Measurements from ENCODE around the gene AHSP.
"Not testable (repeated sequence)": the region's sequence is repeated elsewhere in the genome, so short reads cannot be mapped to it uniquely, and the experiment has no call there.

The AHSP gene

DNA sequence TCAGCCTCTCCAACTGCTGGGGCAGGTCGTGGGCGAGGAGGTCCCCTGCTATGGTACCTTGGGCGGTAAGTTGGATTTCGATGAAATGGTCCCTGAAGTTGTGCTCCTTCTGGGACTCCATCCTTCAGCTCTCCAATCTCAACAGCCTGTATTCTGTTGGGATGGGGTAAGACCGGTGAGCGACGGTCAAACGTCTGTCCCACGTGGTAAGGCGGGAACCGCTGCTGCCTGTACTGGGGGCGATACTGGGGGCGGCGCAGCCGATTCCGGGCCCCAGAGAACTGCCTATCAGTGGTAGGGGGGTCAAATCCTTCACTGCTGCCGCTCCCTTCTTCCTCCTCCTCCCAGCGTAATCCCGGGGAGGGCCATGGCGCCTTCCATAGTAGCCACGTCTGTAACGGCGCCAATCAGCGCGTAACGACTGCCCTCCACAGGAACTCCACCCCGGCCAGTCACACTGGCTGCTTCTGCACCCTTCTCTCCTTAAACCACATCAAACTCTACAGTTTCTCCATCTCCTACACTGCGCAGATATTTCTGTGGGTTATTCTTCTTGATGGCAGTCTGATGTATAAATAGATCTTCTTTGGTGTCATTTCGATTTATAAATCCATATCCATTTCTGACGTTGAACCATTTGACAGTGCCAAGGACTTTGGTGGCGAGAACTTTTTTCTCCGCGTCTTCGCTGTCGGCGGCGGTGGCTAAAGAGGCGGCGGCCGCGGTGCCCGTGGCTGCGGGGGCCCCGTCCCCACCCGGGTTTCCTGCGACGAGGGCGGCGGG lies 41.1 kb downstream of the AHSP start:
- CTCF ChIA-PET = no interaction called here

DNA sequence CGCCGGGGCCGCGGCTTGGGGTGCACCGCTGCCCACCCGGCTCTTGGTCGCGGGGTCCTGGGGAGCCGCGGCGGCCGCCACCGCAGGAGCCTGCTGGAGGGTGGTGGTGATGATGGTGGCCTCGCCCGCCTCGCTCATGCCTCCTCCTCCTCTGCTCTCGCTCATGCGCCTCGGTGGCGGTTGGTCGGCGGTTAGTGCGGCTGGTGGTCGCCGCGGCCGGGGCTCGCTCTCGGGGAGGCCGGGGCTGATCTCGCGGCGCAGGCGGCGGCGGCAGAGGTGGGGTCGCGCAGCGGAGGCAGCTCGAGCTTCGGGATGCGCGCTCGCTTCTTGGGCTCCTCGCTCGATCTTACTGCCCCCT lies 41.6 kb downstream of the AHSP start:
- no peaks in the 10 kb centered on the region for H3K9me3 ChIP-seq (ENCODE audit: control extremely low read depth in 1 of 5, control insufficient read depth in 4 of 5, insufficient read depth in 2 of 5, low read depth in 1 of 5, low read length in 4 of 5)
- H3K4me3 ChIP-seq (ENCODE audit: control insufficient read depth in 1 of 7, extremely low read depth in 1 of 7, insufficient read depth in 4 of 7, low read depth in 2 of 7, low read length in 6 of 7) = peak overlapping the region; percentile 25 to 79 (median 58)
- CTCF ChIA-PET = no interaction called here
- peaks cover 0 to 21% (median 6%) of the 10 kb centered on the region in 4 experiments for H3K4me1 ChIP-seq (ENCODE audit: control extremely low read depth in 1 of 4, control insufficient read depth in 4 of 4, insufficient read depth in 4 of 4, low read length in 3 of 4)
- peak; percentile 34 to 84 (median 74) for DNase-seq
- H3K27me3 ChIP-seq (replicated peaks in 2 of 5; ENCODE audit: control insufficient read depth in 4 of 5, insufficient read depth in 5 of 5, low read length in 4 of 5) = no peaks in the 10 kb centered on the region
- WGBS (ENCODE audit: insufficient coverage) = under 1% methylated on average over 24 of the region's 46 CpGs
- POLR2A ChIA-PET = no interaction called here
- H3K27ac ChIP-seq (ENCODE audit: insufficient read depth in 1 of 2, low read depth in 1 of 2, low read length in 2 of 2, poor library complexity in 1 of 2, severe bottlenecking in 2 of 2) = no peak overlapping the region
- no peaks in the 10 kb centered on the region for H3K36me3 ChIP-seq (ENCODE audit: control insufficient read depth in 4 of 4, insufficient read depth in 4 of 4, low read length in 3 of 4)

More for the DNA sequence above, 41.1 kb downstream of the AHSP start:
- Histone ChIP-seq H3K27me3 (replicated peaks in 2 of 5; ENCODE audit: control insufficient read depth in 4 of 5, insufficient read depth in 5 of 5, low read length in 4 of 5) (no peaks in the 10 kb centered on the region), H3K4me1 (ENCODE audit: control extremely low read depth in 1 of 4, control insufficient read depth in 4 of 4, insufficient read depth in 4 of 4, low read length in 3 of 4) (peaks cover 0 to 21% (median 6%) of the 10 kb centered on the region in 4 experiments), H3K36me3 (ENCODE audit: control insufficient read depth in 4 of 4, insufficient read depth in 4 of 4, low read length in 3 of 4) (no peaks in the 10 kb centered on the region), H3K9me3 (ENCODE audit: control extremely low read depth in 1 of 5, control insufficient read depth in 4 of 5, insufficient read depth in 2 of 5, low read depth in 1 of 5, low read length in 4 of 5) (no peaks in the 10 kb centered on the region), H3K4me3 (ENCODE audit: control insufficient read depth in 1 of 7, extremely low read depth in 1 of 7, insufficient read depth in 4 of 7, low read depth in 2 of 7, low read length in 6 of 7) (peak overlapping the region; percentile 25 to 79 (median 58)), H3K27ac (ENCODE audit: insufficient read depth in 1 of 2, low read depth in 1 of 2, low read length in 2 of 2, poor library complexity in 1 of 2, severe bottlenecking in 2 of 2) (no peak overlapping the region)
- peak; percentile 52 to 72 (median 56) for DNase-seq
- 12% methylated on average over 36 of the region's 49 CpGs for WGBS (ENCODE audit: insufficient coverage)
- POLR2A ChIA-PET = no interaction called here

DNA sequence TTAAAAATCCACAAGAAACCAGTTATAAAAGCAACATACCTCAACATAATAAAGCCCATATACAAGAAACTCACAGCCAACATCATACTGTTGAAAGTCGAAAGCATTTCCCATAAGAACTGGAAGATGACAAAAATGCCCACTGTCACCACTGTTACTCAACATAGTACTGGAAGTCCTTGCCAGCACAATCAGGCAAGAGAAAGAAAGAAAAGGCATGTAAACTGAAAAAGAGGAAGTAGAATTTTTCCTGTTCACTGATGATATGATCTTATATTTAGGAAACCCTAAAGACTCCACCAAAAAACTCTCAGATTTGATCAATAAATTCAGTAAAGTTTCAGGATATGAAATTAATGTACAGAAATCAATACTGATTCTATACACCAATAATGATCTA lies 45.1 kb downstream of the AHSP start:
- peaks cover 0 to 15% (median 4%) of the 10 kb centered on the region in 5 experiments for H3K9me3 ChIP-seq (ENCODE audit: control extremely low read depth in 1 of 5, control insufficient read depth in 4 of 5, insufficient read depth in 2 of 5, low read depth in 1 of 5, low read length in 4 of 5)
- CTCF ChIA-PET = no interaction called here
- H3K4me1 ChIP-seq (ENCODE audit: control extremely low read depth in 1 of 4, control insufficient read depth in 4 of 4, insufficient read depth in 4 of 4, low read length in 3 of 4) = peaks cover 0 to 21% (median 6%) of the 10 kb centered on the region in 4 experiments
- no peaks in the 10 kb centered on the region for H3K27me3 ChIP-seq (replicated peaks in 2 of 5; ENCODE audit: control insufficient read depth in 4 of 5, insufficient read depth in 5 of 5, low read length in 4 of 5)
- DNase-seq = peak; percentile 17 to 77 (median 72)
- H3K27ac ChIP-seq (ENCODE audit: insufficient read depth in 1 of 2, low read depth in 1 of 2, low read length in 2 of 2, poor library complexity in 1 of 2, severe bottlenecking in 2 of 2) = no peak overlapping the region
- no peaks in the 10 kb centered on the region for H3K36me3 ChIP-seq (ENCODE audit: control insufficient read depth in 4 of 4, insufficient read depth in 4 of 4, low read length in 3 of 4)
- no CpG with 5 or more reads among the region's 1 CpG for WGBS (ENCODE audit: insufficient coverage)
- POLR2A ChIA-PET = no interaction called here
- H3K4me3 ChIP-seq (ENCODE audit: control insufficient read depth in 1 of 7, extremely low read depth in 1 of 7, insufficient read depth in 4 of 7, low read depth in 2 of 7, low read length in 6 of 7) = no peak overlapping the region

DNA sequence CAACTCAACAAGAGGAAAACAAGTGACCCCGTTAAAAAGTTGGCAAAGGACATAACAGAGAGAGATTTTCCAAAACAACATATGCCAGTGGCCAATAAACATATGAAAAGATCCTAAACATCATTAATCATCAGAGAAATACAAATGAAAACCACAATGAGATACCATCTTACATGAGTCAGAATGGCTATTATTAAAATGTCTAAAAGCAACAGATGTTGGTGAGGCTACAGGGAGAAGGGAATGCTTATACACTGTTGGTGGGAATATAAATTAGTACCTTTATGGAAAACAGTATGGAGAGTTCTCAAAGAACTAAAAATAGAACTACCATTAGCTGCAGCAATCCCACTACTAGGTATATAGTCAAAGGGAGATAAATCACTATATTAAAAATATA lies 46.5 kb downstream of the AHSP start:
- CTCF ChIA-PET; H3K4me3 ChIP-seq (ENCODE audit: control insufficient read depth in 1 of 7, extremely low read depth in 1 of 7, insufficient read depth in 4 of 7, low read depth in 2 of 7, low read length in 6 of 7); POLR2A ChIA-PET; H3K36me3 ChIP-seq (ENCODE audit: control insufficient read depth in 4 of 4, insufficient read depth in 4 of 4, low read length in 3 of 4); H3K27me3 ChIP-seq (replicated peaks in 2 of 5; ENCODE audit: control insufficient read depth in 4 of 5, insufficient read depth in 5 of 5, low read length in 4 of 5); H3K27ac ChIP-seq (ENCODE audit: insufficient read depth in 1 of 2, low read depth in 1 of 2, low read length in 2 of 2, poor library complexity in 1 of 2, severe bottlenecking in 2 of 2): not testable (repeated sequence)
- no CpG with 5 or more reads among the region's 1 CpG for WGBS (ENCODE audit: insufficient coverage)
- DNase-seq = peak in 1 of 3 donors; percentile 22
- Histone ChIP-seq H3K9me3 (ENCODE audit: control extremely low read depth in 1 of 5, control insufficient read depth in 4 of 5, insufficient read depth in 2 of 5, low read depth in 1 of 5, low read length in 4 of 5) (peaks cover 0 to 27% (median 14%) of the 10 kb centered on the region in 5 experiments), H3K4me1 (ENCODE audit: control extremely low read depth in 1 of 4, control insufficient read depth in 4 of 4, insufficient read depth in 4 of 4, low read length in 3 of 4) (peaks cover 0 to 15% (median 5%) of the 10 kb centered on the region in 4 experiments)

DNA sequence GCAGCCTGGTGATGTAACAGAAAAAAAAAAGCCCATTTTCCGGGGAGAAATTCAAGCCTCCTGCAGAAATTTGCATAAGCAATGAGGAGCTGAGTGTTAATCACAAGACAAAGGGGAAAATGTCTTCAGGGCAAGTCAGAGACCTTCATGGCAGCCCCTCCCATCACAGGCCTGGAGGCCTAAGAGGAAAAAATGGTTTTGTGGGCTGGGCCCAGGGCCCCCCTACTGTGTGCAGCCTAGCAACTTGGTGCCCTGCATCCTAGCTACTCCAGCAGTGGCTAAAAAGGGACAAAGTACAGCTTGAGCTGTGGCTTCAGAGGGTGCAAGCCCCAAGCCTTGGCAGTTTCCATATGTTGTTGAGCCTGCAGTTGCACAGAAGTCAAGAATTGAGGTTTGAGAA lies 49.7 kb downstream of the AHSP start:
- POLR2A ChIA-PET = no interaction called here
- peaks cover 0 to 7% (median 1%) of the 10 kb centered on the region in 4 experiments for H3K4me1 ChIP-seq (ENCODE audit: control extremely low read depth in 1 of 4, control insufficient read depth in 4 of 4, insufficient read depth in 4 of 4, low read length in 3 of 4)
- H3K4me3 ChIP-seq (ENCODE audit: control insufficient read depth in 1 of 7, extremely low read depth in 1 of 7, insufficient read depth in 4 of 7, low read depth in 2 of 7, low read length in 6 of 7) = no peak overlapping the region
- no peaks in the 10 kb centered on the region for H3K27me3 ChIP-seq (replicated peaks in 2 of 5; ENCODE audit: control insufficient read depth in 4 of 5, insufficient read depth in 5 of 5, low read length in 4 of 5)
- 100% methylated on average over 1 of the region's 1 CpG for WGBS (ENCODE audit: insufficient coverage)
- DNase-seq = no peak
- H3K27ac ChIP-seq (ENCODE audit: insufficient read depth in 1 of 2, low read depth in 1 of 2, low read length in 2 of 2, poor library complexity in 1 of 2, severe bottlenecking in 2 of 2) = no peak overlapping the region
- H3K36me3 ChIP-seq (ENCODE audit: control insufficient read depth in 4 of 4, insufficient read depth in 4 of 4, low read length in 3 of 4) = no peaks in the 10 kb centered on the region
- CTCF ChIA-PET = no interaction called here
- peaks cover 1 to 41% (median 19%) of the 10 kb centered on the region in 5 experiments for H3K9me3 ChIP-seq (ENCODE audit: control extremely low read depth in 1 of 5, control insufficient read depth in 4 of 5, insufficient read depth in 2 of 5, low read depth in 1 of 5, low read length in 4 of 5)
